Muscle layer of colon (tissue), 2 donors: Measurements from ENCODE around the gene RABGAP1L.
"Not testable (repeated sequence)": the region's sequence is repeated elsewhere in the genome, so short reads cannot be mapped to it uniquely, and the experiment has no call there.

Experiments used
- H3K27ac ChIP-seq: one replicate; pipeline ENCODE4 v1.7.0; 2013; ENCODE audit warnings: low read depth, mild to moderate bottlenecking, low read length, moderate library complexity
- H3K27me3 ChIP-seq, 2 donors: one replicate each; pipeline ENCODE4 v1.7.0; 2013; ENCODE audit warnings: low read length in 2 of 2, mild to moderate bottlenecking in 2 of 2; ENCODE audit not compliant: insufficient read depth in 2 of 2, control insufficient read depth in 1 of 2
- H3K36me3 ChIP-seq: one replicate; pipeline ENCODE4 v1.7.0; 2013; ENCODE audit warnings: mild to moderate bottlenecking, low read length; ENCODE audit not compliant: insufficient read depth
- H3K4me1 ChIP-seq: one replicate; pipeline ENCODE4 v1.7.0; 2013; ENCODE audit warnings: mild to moderate bottlenecking, low read length; ENCODE audit not compliant: insufficient read depth
- H3K4me3 ChIP-seq, 2 donors: one replicate each; pipeline ENCODE4 v1.7.0; 2013; ENCODE audit warnings: low read length in 2 of 2, low read depth in 1 of 2, mild to moderate bottlenecking in 1 of 2, moderate library complexity in 1 of 2
- H3K9ac ChIP-seq: one replicate; pipeline ENCODE4 v1.7.0; 2013; ENCODE audit warnings: low read length
- H3K9me3 ChIP-seq: one replicate; pipeline ENCODE4 v1.7.0; 2013; ENCODE audit warnings: mild to moderate bottlenecking, low read length
- donor health status: abdominal sarcoma.
- donor health status: Adenocarcinoma of cecum.

The RABGAP1L gene

GRCh38 chr1:174623324-174624035, 464.2 kb downstream of the RABGAP1L start:
- Histone ChIP-seq H3K9me3 (no peaks in the 10 kb centered on the region), H3K4me3 (no peak overlapping the region), H3K36me3 (no peaks in the 10 kb centered on the region), H3K4me1 (no peaks in the 10 kb centered on the region), H3K9ac (no peak overlapping the region), H3K27ac (no peak overlapping the region), H3K27me3 (no peaks in the 10 kb centered on the region)

DNA sequence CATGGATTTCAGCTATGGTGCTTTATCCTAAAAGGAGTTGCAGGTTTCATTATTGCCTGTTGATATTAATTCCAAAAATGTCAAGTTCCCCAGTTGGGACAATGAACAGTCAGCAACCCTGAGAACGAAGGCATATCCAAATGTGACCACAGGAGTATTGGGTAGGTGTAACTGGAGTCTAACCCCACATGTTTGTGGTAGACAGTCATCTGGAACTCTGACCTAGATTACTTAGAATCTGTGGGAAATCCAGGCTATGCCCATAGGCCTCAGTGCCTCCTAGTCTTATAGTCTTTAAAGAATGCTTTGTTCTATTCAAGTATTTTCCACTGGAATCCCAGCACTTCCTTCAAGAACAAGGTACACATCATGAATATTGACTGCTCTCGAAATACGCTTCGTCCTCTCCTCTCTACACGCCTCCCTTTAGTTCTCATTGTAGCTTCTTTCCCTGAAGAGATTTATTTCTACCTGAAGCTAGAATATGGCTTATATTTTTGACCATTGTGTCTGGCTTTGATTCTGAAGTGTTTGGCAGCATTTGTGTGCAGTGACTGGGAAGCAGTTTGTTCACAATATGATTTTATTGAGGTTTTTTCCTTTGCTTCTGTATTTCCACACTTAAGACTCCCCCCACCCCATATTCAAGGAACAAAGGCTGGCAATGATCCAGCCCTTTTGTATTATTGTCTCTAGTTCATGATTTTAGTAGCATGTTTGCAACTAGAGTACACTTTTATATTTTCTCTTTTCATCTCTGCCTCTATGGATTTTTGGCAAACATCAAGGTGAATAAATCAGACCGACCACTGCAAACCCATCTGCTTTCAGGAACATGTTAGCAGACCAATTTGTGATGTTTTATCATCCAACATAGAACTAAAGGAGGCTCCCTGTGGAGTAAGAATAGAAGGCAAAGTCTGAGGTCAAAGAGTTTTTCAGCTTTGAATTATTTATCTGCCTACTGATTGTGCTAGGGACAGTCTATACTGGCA, 467.0 kb downstream of the RABGAP1L start:
- no peaks in the 10 kb centered on the region for H3K4me1 ChIP-seq
- no peak overlapping the region for H3K9ac ChIP-seq
- H3K27ac ChIP-seq, result no peak overlapping the region
- H3K27me3 ChIP-seq, result no peaks in the 10 kb centered on the region
- no peaks in the 10 kb centered on the region for H3K9me3 ChIP-seq
- no peaks in the 10 kb centered on the region for H3K36me3 ChIP-seq
- H3K4me3 ChIP-seq, result no peak overlapping the region

DNA sequence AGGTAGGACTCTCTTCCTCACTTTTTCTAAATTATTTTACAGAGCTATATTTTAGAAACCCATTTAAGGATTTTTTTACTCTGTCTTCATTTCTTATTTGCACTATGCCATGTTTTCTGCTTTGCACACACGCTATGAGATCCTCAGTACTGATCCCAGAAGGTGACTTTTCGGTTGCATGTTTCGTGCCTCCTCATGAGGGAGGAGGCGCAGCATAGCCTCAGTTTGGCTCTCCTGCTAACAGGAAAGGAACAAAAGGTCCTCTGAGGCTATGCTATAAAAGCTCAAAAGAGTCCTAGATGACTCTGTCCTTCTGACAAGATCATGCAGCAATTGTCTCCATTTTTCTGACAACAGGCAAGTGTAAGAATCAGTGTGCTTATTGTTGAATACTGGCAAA, 478.2 kb downstream of the RABGAP1L start:
- no peak overlapping the region for H3K9ac ChIP-seq
- H3K9me3 ChIP-seq, result no peaks in the 10 kb centered on the region
- no peaks in the 10 kb centered on the region for H3K36me3 ChIP-seq
- H3K27me3 ChIP-seq, result no peaks in the 10 kb centered on the region
- no peaks in the 10 kb centered on the region for H3K4me1 ChIP-seq
- H3K27ac ChIP-seq, result no peak overlapping the region
- H3K4me3 ChIP-seq, result no peak overlapping the region

GRCh38 chr1:174639461-174639860, 480.1 kb downstream of the RABGAP1L start:
- H3K27me3 ChIP-seq, result no peaks in the 10 kb centered on the region
- H3K4me1 ChIP-seq, result no peaks in the 10 kb centered on the region
- no peak overlapping the region for H3K4me3 ChIP-seq
- H3K27ac ChIP-seq, result no peak overlapping the region
- no peaks in the 10 kb centered on the region for H3K9me3 ChIP-seq
- H3K36me3 ChIP-seq, result no peaks in the 10 kb centered on the region
- no peak overlapping the region for H3K9ac ChIP-seq

DNA sequence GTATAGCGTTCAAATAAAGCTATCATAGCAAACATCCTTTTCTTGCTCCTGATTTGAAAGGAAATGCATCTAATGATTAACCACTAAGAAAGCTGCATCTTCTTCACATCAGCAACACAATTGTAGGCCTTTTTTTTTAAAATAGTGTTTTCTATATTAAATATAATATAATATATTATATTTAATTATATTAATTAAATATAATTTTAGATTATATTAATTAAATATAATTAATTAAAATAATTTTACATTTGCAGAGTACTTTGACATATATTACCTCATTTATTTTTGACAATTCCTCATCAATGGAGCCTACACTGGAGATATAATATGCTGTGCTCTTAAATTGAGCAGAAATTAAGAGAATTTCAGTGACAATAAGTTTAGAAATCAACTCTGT, 481.5 kb downstream of the RABGAP1L start:
- Histone ChIP-seq H3K9me3 (no peaks in the 10 kb centered on the region), H3K4me3 (no peak overlapping the region), H3K27me3 (no peaks in the 10 kb centered on the region), H3K9ac (no peak overlapping the region), H3K36me3 (no peaks in the 10 kb centered on the region), H3K27ac (no peak overlapping the region), H3K4me1 (no peaks in the 10 kb centered on the region)

GRCh38 chr1:174642393-174642792, 483.1 kb downstream of the RABGAP1L start:
- Histone ChIP-seq H3K36me3 (no peaks in the 10 kb centered on the region), H3K4me1 (no peaks in the 10 kb centered on the region), H3K9ac (no peak overlapping the region)

GRCh38 chr1:174643206-174643605, 483.9 kb downstream of the RABGAP1L start:
- no peaks in the 10 kb centered on the region for H3K36me3 ChIP-seq
- H3K9me3 ChIP-seq, result no peaks in the 10 kb centered on the region
- no peak overlapping the region for H3K9ac ChIP-seq
- no peak overlapping the region for H3K27ac ChIP-seq
- no peaks in the 10 kb centered on the region for H3K4me1 ChIP-seq
- H3K27me3 ChIP-seq, result no peaks in the 10 kb centered on the region
- no peak overlapping the region for H3K4me3 ChIP-seq

More at GRCh38 chr1:174642393-174642792, 483.1 kb downstream of the RABGAP1L start:
- no peak overlapping the region for H3K4me3 ChIP-seq
- H3K27ac ChIP-seq, result no peak overlapping the region
- no peaks in the 10 kb centered on the region for H3K9me3 ChIP-seq
- no peaks in the 10 kb centered on the region for H3K27me3 ChIP-seq

DNA sequence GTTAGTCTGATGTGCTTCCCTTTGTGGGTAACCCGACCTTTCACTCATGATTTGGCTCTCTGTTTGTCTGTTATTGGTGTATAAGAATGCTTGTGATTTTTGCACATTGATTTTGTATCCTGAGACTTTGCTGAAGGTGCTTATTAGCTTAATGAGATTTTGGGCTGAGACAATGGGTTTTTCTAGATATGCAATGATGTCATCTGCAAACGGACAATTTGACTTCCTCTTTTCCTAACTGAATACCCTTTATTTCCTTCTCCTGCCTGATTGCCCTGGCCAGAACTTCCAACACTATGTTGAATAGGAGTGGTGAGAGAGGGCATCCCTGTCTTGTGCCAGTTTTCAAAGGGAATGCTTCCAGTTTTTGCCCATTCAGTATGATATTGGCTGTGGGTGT, 490.3 kb downstream of the RABGAP1L start:
- H3K4me1 ChIP-seq, H3K9me3 ChIP-seq, H3K9ac ChIP-seq, H3K27ac ChIP-seq, H3K4me3 ChIP-seq, H3K36me3 ChIP-seq, H3K27me3 ChIP-seq: not testable (repeated sequence)

DNA sequence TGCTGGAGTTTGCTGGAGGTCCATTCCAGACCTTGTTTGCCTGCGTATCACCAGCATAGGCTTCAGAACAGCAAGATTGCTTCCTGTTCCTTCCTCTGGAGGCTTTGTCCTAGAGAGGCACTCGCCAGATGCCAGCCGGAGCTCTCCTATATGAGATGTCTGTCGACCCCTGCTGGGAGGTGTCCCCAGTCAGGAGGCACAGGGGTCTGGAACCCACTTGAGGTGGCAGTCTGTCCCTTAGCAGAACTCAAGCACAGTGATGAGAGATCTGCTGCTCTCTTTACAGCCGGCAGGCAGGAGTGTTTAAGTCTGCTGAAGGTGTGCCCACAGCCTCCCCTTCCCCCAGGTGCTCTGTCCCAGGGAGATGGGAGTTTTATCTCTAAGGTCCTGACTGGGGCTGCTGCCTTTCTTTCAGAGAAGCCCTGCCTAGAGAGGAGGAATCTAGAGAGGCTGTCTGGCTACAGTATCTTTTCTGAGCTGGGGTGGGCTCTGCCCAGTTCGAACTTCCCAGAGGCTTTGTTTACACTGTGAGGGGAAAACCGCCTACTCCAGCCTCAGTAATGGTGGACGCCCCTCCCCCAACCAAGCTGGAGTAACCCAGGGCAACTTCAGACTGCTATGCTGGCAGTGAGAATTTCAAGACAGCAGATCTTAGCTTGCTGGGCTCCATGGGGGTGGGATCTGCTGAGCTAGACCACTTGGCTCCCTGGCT, 493.4 kb downstream of the RABGAP1L start:
- Histone ChIP-seq H3K9ac (no peak overlapping the region), H3K27me3 (no peaks in the 10 kb centered on the region), H3K4me1 (no peaks in the 10 kb centered on the region), H3K27ac (no peak overlapping the region), H3K4me3 (no peak overlapping the region), H3K9me3 (no peaks in the 10 kb centered on the region), H3K36me3 (no peaks in the 10 kb centered on the region)

GRCh38 chr1:174654560-174654959, 495.2 kb downstream of the RABGAP1L start:
- H3K4me3 ChIP-seq, result no peak overlapping the region
- no peak overlapping the region for H3K9ac ChIP-seq
- no peaks in the 10 kb centered on the region for H3K27me3 ChIP-seq
- H3K27ac ChIP-seq, result no peak overlapping the region
- no peaks in the 10 kb centered on the region for H3K9me3 ChIP-seq
- H3K4me1 ChIP-seq, result no peaks in the 10 kb centered on the region
- H3K36me3 ChIP-seq, result no peaks in the 10 kb centered on the region

DNA sequence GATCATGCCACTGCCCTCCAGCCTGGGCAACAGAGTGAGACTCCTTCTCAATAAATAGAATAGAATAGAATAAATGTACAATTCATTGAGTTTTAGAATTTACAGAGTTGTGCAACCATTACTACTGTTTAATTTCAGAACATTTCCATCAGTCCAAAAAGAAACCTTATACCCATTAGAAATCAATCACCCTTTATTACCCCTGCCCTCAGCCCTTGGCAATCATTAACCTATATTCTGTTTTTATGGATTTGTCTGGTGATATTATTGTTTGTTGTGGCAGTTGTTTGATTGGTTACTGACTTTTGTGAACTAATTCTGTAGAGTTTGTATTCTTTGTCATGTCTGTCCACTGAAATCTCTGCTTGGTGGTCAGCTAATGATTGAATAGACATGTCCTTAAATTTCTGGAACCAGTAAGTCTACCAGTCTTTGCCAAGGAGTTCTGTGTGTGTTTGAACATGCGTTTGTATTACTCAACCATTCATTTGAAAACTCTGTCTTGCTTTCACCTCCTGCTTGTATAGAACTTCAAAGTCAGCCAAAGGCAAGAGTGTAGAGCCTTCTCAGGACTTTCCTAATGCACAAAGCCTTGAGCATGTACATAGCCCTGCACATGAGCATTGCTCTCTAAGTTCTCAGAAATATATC, 497.2 kb downstream of the RABGAP1L start:
- no peak overlapping the region for H3K4me3 ChIP-seq
- H3K9me3 ChIP-seq, result no peaks in the 10 kb centered on the region
- H3K27me3 ChIP-seq, result no peaks in the 10 kb centered on the region
- H3K36me3 ChIP-seq, result no peaks in the 10 kb centered on the region
- H3K4me1 ChIP-seq, result no peaks in the 10 kb centered on the region
- no peak overlapping the region for H3K9ac ChIP-seq
- H3K27ac ChIP-seq, result no peak overlapping the region
